HG03442 (cell line): ENCODE data around the gene GIMAP5.

ENCODE experiments used
- ATAC-seq: cut with Tn5 transposase; IDR thresholded peaks from one replicate; pipeline ENCODE4 v1.9.1; 2021; ENCODE audit warnings: mild to moderate bottlenecking, moderate library complexity; ENCODE audit not compliant: unreplicated experiment

The GIMAP5 gene

DNA sequence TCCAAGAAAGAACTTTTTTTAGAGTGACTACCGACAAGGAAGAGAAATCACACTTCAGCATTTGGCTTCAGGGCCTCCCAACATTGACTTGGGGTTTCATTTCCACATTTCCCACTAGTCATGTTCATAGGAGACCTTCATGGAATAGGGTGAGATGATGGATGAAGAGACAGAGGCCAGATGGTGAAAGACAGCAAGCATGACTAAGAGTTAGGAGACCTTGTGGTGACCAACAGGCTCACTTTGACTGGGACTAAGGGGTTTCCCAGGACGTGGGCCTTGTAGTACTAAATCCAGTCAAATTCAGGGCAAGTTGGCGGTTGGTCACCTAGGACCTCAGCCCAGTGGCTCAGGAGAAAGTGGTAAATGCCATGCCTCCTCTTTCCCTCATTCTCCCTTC lies 3.0 kb upstream of the GIMAP5 start:
- ATAC-seq = peak; percentile 31

DNA sequence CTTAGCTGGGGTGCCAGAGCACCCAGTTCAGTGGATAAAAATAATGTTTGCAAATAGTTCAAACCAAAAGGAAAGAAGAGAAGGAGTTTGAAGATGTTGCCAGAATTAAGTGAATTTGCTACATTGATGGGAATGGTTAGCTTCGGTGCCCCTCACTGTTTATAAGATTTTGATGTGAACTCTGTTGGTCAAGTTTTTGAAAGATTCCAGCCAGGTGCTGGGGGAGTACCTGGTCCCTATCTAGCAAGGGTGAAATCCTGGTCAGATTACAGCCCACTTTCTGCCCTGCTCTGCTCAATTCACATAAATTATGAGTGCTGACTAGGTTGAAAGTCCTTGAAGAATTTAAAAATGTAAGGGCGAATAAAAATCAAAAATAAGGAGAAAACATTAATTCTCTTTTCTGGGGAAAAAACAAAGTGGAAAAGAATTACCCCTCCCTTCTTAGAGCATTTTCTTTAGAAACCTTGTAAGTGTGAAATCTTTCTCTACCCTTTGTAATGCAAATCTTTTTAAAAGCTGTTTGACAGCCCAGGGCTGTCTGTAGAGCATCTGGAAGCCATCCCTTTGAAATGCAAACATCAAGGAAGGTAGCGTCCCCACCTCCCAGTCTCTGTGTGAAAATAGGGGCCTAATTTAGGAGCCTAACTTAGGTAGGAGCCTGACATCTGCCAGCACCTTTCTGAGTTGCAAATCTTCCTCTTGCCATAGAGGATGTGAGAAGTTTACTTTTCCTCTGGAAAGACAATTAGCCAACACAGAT lies 1.4 kb upstream of the GIMAP5 start:
- no peak for ATAC-seq

DNA sequence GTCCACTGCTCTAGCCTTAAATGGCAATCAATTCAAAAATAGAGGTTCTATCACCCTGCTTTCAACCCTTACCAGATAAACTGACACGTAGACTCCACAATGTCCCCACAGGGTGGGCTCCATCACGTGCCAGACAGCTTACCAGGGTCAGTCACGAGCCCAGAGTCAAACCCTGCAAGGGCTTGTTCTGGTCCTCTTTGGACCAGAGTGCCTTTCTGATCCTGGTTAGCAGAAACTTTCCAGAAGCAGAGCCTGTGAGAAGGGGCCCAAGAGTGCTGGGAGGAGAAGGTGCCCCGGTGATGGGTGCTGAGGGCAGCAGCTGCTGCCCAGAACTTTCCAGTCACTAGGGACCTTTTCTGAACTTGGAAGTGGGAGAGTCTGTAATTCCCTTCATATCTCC lies 354 bp upstream of the GIMAP5 start:
- no peak for ATAC-seq

DNA sequence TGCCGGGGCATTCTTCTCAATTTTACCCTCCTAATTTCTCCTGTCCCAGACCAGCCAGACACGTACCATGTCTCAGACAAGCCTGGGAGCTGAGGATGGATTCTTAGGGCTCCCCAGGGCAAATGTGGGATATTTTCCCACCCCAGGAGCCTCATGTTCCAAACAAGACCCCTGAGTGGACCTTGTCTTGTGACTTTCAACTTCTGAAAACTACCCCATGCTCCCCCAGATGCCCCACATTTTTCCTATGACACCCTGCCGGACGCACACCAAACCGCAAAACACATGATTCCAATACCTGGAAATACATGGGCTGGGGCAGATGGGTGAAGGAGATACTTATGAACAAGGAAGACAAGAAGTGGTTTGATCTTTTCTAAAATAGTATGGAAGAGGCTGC lies 874 bp downstream of the GIMAP5 start:
- no peak for ATAC-seq

DNA sequence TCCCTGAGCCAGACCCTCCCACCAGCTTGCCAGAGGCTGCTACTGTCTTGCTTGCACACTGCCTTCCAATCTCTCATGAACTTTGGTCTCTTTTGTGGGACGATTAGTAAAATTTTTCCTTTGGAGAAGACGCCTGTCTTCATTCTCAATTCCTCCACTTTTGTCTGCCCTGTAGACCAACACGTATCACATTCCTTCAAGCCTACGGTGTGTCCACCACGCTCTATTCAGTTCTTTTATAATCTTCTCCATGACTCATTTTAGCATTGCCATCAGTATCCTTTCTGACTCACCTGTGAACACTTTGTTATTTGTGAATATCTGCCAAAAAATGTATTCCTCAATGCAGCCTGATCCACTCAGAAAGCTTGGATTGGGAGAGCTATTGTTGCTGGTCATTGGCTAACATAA lies 1.4 kb downstream of the GIMAP5 start:
- no peak for ATAC-seq

DNA sequence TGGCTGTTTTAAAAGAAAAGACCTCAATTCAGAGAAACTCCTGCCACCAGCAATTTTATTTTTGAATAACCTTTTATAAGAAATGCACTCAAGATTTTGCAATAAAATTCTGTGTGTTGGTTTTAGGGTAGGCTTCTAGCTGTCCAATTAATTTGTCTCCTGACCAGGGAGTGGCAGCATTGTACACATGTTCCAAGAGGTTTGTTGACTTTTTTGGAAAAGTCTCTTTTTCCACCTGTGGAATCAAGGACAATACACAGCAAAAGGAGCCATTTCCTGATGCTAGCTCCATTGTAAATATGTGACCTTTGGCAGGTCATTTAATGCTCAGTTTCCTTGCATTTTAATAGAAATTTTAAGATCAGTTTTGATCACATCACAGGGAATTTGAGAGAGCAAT lies 1.8 kb downstream of the GIMAP5 start:
- no peak for ATAC-seq

DNA sequence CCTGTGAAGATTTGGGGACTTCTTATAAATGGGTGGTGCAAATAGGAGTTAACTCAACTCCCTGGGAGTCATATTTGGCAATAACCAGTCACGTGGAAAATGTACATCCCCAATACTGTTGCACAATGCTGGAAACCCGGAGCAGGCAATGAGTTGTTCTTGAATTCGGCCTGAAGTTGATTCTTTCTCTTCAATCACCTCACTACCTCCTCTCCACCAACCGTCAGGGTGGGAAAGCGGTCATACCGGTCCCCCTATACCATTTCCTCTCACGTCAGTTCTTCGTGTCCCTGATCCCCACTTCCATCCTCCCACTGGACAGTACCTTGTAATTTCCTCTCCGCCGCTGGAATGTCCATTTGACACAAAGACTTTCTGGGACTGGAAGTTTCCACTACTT lies 2.8 kb downstream of the GIMAP5 start:
- ATAC-seq = no peak

DNA sequence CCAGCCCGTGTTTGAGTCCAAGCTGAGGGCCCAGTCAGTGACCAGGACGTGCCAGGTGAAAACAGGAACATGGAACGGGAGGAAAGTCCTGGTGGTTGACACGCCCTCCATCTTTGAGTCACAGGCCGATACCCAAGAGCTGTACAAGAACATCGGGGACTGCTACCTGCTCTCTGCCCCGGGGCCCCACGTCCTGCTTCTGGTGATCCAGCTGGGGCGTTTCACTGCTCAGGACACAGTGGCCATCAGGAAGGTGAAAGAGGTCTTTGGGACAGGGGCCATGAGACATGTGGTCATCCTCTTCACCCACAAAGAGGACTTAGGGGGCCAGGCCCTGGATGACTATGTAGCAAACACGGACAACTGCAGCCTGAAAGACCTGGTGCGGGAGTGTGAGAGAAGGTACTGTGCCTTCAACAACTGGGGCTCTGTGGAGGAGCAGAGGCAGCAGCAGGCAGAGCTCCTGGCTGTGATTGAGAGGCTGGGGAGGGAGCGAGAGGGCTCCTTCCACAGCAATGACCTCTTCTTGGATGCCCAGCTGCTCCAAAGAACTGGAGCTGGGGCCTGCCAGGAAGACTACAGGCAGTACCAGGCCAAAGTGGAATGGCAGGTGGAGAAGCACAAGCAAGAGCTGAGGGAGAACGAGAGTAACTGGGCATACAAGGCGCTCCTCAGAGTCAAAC lies 5.2 kb downstream of the GIMAP5 start:
- ATAC-seq = no peak

DNA sequence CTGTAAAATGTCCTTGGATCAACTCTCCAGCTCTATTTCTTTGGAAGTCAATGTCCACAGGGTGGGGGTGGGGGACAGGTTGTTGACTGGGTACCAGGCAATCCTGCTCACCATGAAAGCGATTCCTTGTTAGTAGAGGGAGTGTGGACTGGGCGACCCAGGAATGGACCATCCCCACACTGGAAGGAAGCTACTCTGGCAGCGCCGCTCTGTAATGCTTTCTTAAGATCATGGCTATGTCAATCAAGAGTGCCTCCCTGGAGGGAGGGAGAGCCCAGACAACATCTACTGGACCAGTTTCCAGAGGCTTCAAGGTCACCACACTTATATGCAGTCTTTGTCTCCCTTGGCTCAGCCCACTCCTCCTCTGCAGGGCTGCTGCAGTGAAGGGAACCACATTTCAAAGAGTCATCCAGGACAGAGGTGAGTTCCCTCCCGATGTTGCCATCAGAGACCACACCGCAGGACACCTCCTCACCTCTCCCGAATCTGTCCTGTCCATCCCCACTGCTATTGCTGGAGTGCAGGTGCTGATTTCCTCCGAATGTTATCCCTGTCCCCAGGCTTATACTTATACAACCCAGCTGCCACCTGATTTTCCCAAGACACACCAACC lies 6.9 kb downstream of the GIMAP5 start:
- ATAC-seq = no peak

DNA sequence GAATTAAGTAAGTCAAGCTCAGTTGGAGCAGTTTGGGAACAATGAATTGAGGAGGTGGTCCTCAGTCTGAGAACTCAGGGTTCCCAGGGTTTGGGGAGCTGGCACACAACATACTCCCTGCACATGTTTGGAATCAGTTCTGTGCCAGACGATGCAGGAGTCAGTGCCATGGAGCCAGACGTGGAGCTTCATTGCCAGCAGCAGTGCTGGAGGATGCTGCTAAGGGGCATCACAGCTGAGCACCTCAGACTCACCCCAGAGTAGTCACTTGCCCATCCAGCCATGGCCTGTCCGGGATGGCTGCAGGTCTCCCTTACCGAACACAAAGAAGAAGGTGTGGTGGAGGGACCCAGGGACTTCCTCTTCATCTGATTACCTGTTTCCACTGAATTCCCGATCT lies 7.9 kb downstream of the GIMAP5 start:
- ATAC-seq = no peak

DNA sequence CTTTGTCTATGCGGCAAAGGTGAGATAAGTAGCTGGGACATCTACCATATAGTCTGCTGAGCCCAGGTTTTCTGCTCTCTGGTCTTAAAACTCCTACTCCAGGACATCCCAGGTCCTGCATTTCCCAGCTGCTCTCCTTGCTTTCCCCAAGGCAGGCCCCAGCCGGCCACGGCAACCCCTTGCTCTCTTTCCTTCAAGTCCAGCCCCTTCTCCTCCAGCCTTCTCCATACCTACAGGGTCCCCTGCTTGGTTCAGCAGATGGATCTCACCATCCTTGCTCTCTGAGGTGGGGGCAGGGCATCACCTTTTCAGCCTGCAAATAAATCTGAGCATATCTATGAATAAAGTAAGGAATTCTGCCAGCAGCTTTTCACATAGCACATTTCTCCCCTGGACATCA lies 8.7 kb downstream of the GIMAP5 start:
- ATAC-seq = no peak

DNA sequence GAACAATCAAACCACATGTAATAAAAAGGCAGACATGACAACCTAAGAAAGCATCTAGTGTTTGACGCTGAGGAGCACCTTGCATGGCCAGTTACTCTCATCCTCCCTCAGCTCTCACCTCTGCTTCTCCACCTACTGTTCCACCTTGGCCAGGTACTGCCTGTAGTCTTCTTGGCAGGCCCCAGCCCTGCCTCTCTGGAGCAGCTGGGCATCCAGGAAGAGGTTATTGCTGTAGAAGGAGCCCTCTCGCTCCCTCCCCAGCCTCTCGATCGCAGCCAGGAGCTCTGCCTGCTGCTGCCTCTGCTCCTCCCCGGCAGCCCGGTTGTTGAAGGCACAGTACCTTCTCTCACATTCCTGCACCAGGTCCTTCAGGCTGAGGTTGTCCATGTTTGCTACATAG lies 9.7 kb downstream of the GIMAP5 start:
- ATAC-seq = no peak

DNA sequence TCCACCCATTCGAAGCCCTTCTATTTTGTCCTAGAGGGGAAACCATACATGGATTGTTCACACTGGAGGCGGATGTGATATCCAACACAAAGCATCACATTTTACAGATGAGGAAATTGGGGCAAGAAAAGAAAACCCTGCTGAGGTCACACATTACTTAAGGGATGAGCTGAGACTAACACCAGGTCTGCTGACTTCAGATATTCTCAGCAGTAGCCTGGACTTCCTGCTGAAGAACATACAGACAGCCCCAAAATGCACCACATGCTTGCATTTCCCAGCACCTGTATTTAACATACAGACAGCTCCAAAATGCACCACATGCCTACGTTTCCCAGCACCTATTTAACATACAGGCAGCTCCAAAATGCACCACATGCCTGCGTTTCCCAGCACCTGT lies 11.2 kb downstream of the GIMAP5 start:
- no peak for ATAC-seq

DNA sequence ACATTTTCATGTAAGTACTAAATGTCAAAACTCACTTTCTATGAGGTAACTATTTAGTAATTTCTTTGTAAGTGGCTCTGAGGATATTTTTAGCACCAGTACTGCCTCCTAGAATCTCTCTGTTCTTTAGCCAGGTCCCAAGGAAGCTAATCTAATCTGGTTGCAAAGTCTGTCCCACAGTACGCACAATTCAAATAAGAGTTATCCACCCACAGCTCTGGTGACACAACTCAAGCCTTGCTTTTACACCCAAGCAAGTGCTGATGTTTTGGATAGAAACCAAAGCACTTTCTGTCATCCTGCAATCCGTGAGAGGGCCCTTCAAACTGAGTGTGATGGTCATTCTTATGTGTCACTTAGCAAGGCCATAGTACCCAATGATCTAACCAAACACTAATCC lies 14.5 kb downstream of the GIMAP5 start:
- ATAC-seq = no peak

DNA sequence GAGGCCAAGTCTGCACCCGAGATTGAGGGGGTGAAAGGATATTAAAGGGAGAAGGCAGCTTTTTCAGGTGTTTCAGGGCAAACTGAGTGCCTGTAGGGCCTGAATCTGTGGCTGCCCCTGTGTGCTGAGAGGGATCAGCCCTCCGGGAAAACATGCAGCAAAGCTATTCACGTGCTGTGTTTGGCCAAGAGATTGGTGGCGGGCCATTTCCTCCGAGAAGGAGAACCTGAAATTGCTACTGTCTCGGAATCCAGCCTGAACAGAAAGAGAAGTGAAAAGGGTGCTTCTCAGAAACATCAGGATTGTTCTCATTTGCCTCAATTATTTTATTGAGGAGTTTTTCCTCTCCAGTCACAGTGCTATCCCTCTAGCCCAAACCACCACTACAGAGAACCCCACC lies 16.0 kb downstream of the GIMAP5 start:
- no peak for ATAC-seq

DNA sequence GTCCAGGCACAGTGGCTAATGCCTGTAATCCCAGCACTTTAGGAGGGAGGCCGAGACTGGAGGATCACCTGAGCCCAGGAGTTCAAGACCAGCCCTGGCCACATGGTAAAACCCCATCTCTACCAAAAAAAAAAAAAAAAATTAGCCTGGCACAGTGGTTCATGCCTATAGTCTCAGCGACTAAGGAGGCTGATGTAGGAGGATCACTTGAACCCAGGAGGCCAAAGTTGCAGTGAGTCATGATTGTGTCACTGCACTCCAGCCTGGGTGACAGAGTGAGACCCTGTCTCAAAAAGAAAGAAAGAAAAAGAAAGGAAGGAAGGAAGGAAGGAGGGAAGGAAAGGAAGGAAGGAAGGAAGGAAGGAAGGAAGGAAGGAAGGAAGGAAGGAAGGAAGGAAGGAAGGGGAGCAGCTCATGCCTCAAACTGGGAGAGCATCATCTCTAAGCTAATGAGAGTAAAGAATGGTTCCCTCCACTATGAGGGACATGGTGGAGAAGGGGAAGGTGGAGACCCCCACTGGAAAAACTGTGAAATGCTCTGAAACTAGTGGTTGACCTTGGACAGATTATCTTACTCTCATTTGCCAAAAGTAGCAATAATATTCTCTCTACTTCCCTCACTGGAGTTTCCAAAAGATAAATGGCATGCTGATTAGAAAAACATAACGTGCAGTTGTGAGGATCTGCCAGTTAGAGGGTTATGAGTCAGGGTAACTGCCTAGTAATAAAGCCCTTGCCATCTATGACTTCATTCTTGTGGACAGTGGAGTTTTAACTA lies 16.8 kb downstream of the GIMAP5 start:
- no peak for ATAC-seq

DNA sequence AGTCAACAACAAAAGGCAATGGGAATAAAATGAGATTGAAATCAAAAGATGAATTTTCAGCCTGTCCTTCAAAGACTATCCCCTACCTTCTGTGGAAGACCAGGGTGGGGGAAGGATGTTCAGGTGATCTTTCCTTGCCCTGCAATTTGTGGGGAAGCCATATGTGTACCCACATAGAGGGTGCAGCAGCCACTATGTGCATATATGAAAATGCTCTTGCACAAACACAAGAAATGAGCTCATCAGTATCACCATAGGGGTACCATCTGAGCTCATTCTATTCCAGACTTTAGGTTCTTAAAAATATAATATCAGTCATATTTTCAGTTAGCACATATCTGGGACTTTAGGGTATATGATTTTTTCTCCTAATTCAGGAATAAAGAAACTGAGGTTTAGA lies 17.7 kb downstream of the GIMAP5 start:
- no peak for ATAC-seq

DNA sequence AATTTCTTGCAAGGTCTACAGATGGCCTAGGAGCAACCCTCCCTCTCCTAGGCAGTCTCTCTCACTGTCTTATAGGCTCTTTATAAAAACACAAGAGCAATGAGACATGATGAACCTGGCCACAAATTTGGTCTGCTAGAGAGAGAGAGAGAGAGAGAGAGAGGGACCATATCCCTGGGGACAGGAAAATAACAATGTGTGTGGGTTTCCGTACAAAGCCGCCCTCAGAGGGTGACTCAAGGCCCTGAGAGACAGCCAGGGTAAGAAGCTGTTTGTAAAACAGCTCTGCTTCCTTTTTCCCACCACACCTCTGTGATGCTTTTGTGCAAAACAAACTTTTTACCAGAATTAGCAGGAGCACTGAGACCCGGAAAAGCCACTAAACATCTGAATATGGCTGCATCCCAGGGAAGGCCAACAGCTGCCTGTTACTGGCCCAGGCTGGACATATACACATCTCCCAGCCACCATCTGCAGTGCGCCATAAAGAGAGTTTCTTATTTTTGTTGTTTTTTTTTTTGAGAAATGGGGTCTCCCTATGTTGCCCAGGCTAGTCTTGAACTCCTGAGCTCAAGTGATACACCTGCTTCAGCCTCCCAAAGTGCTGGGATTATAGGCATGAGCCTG lies 18.4 kb downstream of the GIMAP5 start:
- peak; percentile 61 for ATAC-seq

DNA sequence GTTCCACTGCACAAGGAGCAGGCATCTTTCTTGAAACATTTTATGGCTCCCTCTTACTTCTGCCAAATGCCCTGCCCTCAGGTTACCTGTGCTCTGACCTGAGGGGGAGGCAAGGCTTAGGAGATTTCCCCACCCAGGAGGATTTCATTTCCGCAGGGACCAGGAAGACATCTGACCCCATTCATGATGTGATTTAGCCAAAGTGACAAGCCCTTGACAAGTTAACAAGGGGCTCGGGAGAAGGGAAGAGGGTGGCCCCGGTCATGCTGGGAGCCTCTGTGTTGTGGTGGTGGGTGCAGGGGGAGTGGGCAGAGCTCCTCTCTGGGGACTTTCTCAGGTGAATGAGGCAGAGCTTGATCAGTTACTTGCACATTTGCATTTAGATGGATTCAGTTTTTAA lies 18.9 kb downstream of the GIMAP5 start:
- no peak for ATAC-seq

DNA sequence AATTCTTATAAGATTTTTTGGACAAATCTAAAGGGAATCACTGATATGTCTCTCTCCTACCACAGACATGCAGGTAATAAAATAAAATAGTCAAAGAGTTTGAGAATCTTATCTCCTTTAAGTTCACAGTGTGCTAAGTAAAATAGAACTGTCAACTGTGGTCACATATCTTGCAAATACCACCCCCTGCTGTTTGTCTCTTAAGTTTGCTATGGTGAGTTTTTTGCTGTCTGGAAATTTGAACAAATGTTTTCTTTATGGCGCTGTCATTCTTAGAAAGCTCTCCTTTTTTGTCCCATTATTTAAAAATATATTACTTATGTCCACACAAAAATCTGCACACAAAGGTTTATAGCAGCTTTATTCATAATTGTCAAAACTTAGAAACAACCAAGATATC lies 19.6 kb downstream of the GIMAP5 start:
- ATAC-seq = no peak

DNA sequence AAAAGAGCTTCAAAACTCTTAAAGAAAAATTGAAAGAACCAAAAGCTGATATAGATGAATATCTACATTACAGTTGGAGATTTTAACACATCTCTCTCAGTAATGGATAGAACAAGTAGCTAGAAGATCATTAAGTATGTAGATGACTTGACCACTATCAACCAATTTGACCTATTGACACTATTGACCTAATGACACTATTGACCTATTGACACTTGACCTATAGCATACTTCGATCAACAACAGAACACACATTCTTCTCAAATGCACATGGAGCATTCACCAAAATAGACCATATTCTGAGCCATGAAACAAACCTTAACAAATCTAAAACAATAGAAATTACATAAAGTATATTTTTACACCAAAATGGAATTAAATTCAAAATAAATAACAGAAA lies 22.3 kb downstream of the GIMAP5 start:
- no peak for ATAC-seq
